HG03025 (cell line): ENCODE measurements around the gene C1S.
"Not testable (repeated sequence)": the region's sequence is repeated elsewhere in the genome, so short reads cannot be mapped to it uniquely, and the experiment has no call there.

Experiments used
- ATAC-seq: cut with Tn5 transposase; IDR thresholded peaks from one replicate; pipeline ENCODE4 v1.9.1; 2021; ENCODE audit warnings: mild to moderate bottlenecking, moderate library complexity; ENCODE audit not compliant: unreplicated experiment, low FRiP score

Gene C1S

DNA sequence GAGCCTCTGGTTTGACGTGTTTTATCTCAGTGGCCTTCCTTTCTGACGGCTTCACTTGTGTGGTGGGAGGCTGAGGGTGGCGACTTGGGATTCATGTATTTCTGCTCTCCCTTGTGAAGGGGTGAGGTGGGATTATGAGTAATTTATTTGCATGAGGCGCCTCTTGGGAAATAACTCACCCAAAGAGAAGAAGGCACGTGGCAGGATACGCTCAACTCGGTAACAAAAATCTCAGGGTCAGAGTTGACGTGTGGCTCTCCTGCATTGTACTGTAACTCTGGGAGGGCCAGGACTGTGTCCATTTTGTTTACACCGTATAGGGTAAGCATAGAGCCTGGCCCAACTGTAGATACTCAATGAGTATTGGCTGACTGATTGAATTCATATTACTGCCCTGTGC, 14.6 kb upstream of the C1S start:
- ATAC-seq = no peak

GRCh38 chr12:7046383-7047105, 14.0 kb upstream of the C1S start:
- no peak for ATAC-seq

- no peak for ATAC-seq
Measured at GRCh38 chr12:7047306-7047705, 13.2 kb upstream of the C1S start.

DNA sequence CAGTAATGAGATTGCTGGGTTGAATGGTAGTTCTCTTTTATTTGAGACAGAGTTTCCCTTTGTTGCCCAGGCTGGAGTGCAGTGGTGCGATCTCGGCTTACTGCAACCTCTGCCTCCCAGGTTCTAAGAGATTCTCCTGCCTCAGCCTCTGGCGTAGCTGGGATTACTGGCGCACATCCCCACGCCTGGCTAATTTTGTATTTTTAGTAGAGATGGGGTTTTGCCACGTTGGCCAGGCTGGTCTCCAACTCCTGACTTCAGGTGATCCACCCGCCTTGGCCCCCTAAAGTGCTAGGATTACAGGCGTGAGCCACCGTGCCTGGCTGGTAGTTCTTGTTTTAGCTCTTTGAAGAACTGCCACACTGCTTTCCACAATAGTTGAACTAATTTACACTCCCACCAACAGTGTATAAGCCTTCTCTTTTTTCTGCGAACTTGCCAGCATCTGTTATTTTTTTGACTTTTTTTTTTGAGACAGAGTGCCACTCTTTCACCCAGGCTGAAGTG, 11.0 kb upstream of the C1S start:
- ATAC-seq = not testable (repeated sequence)

GRCh38 chr12:7049973-7050372, 10.5 kb upstream of the C1S start:
- not testable (repeated sequence) for ATAC-seq

DNA sequence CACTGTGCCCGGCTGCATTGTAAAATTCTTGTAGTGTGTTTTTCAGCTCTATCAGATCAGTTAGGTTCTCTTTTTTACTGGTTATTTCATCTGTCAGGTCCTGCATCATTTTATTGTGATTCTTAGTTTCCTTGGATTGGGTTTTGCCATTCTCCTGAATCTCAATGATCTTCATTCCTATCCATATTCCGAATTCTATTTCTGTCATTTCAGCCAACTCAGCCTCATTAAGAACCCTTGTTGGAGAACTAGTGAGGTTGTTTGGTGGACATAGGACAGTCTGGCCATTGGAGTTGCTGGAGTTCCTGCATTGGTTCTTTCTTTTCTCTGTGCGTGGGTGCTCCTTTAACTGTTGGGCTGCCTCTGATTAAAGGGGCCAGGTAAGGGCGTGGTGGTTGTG, 5.6 kb upstream of the C1S start:
- ATAC-seq = no peak

DNA sequence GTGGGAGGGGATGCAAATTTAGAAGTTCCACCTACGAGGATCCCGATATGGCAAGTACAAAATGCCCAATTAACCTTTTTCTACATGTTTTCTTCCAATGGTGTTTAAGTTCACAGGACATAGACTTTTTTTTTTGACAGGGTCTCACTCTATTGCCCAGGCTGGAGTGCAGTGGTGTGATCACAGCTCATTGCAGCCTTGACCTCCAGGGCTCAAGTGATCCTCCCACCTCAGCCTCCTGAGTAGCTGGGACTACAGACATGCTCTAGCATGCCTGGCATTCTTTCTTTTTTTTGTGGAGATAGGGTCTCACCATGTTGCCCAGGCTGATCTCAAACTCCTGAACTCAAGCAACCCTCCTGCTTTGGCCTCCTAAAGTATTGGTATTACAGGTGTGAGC, 4.8 kb upstream of the C1S start:
- not testable (repeated sequence) for ATAC-seq

DNA sequence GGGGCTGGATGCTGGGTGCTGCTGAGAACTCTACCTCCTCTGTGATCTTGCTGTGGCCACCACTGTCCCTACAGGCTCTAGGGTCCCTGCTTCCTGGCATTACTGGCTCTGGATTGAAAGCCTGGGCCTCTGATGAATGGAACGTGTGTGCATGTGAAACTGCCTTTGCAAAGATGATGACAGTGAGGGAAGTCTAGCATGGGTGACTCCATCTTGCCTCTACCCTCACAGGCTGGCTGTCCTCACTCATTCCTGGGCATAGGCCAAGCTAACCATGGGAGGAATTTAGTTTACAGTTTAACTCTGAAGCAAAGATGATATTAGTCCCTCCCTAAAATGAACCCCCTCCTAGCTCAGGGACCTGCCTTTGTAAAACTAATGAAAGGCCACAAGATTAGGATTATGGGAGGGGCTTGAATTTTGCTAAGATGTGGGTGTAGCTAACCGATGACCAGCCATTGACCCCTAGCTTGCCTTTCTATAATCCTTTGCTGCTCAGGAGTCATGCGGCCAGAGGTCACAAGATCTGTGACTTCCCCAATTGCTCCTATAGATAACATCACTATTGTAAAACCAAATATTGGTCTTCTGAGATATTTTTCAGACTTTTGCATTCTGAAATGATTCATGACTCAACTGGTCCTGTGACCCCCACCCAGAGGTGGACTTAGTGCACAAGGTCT, 2.2 kb upstream of the C1S start:
- no peak for ATAC-seq

GRCh38 chr12:7058850-7059395, 1.6 kb upstream of the C1S start:
- no peak for ATAC-seq

DNA sequence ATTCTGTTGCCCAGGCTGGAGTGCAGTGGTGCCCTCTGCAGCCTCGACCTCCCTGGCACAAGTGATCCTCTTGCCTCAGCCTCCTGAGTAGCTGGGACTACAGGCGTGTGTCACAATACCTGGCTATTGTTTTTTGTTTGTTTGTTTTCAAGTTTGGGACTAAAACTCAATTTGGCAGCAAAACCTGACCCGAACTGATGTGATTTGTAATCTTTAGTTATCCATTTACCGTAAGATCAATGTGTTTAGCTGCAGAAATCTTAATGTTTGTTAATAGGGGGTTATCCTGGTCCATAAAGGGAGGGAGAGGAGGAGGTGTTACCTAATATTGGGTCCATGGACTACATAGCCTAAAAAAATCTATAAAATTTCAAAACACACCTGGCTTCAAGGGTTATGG, 738 bp upstream of the C1S start:
- ATAC-seq = no peak

DNA sequence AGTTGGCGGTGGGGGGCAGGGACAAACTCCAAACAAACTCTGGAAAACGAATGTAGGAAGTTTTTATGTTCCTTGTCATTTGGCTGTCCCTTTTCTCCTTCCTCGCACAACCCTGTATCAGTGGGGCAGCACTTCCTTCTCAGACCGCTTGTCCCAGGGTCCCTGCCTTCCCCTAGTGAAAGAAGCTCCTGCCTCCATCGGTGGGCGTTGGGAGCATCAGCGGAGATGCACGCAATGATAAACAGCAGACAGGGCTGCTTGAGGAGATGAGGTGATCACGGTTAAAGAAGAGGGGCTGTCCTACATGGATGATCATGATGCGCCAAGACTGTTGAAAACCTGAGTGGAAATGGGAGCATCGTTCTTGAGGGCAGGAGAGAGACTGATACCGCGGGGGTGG, 620 bp downstream of the C1S start:
- no peak for ATAC-seq

GRCh38 chr12:7061596-7061995, 1.1 kb downstream of the C1S start:
- ATAC-seq = no peak

GRCh38 chr12:7064516-7064915, 4.0 kb downstream of the C1S start:
- no peak for ATAC-seq

DNA sequence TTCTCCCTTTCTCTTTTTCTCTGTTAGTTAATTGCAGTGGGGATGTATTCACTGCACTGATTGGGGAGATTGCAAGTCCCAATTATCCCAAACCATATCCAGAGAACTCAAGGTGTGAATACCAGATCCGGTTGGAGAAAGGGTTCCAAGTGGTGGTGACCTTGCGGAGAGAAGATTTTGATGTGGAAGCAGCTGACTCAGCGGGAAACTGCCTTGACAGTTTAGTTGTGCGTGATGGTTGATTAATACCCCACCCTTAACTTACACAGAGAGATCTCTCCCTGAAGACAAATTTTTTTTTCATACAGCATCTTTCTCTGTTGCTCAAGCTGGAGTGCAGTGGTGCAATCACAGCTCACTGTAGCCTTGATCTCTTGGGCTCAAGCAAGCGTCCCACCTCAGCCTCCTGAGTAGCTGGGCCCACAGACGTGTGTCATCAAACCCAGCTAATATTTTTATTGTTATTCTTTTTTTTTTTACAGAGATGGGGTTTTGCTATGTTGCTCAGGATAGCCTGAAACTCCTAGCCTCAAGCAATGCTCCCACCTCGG, 4.6 kb downstream of the C1S start:
- ATAC-seq = no peak

DNA sequence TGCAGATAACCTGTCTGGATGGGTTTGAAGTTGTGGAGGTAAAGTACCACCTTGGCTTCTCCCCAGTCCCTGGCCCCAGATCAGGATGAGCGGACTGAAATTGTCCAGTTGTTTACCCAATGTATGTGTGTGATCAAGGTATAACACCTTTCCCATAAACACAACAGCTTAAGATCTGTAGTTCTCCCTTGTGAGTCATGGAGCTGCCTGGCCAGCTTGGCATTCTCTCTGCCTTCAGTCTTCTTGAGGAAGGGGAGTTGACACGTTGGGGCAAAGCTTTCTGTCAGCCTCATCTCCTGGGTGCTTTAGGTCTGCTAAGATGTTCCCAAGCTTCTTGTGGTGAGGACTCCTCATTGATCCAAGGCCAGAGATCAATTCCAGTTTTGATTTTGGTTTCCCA, 6.1 kb downstream of the C1S start:
- no peak for ATAC-seq

- ATAC-seq = no peak
Measured at GRCh38 chr12:7067096-7067495, 6.6 kb downstream of the C1S start.

DNA sequence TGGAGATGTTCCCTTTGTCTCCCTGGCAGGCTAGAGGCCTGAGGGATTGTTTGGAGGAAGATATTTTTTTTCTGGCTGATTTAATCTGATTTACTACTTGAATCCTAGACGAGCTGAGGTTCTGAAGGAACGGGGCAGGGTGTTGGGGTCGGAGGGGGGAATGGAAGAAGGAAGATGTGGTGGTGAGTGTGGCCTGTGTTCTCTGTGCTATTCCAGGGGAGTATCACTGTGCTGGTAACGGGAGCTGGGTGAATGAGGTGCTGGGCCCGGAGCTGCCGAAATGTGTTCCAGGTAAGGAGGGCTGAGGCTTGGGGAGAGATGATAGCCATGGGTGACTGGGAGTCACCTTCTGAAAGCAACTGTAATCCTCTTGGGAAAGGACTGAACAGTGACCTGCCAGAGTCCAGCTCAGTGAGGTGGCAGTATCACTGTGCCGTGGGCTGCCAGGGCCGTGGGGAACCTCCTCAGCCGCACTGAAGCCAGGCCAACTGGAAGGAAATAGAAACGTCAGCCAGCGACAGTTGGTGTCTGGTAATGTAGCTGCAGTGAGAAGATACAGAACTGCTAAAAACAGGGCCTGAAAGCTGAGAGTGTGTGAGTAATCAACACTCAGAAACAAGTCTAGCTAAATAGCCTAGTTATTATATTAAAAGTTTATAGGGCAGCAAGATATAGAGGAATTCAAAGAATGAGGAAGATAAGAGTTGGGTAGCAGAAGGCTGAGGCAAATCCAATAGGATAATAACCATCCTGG, 7.9 kb downstream of the C1S start:
- ATAC-seq = no peak

DNA sequence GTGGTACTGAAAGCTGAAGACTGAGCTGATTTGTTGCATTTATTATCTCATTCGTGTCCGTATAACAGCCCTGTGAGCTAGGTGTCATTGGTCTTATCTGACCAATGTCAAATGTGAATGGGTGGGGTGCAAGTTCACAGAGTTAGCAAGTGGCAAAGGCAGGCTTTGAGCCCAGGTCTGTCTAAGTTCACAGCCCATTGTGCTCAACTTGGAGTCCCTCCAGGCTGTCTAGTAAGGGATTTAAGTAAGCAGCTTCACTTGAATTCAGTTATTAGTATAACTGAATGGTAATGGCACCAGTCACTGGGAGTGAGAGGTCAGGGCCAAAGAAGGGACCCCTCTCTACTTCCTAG, 8.5 kb downstream of the C1S start:
- no peak for ATAC-seq

- ATAC-seq = no peak
Measured at GRCh38 chr12:7069386-7069785, 8.9 kb downstream of the C1S start.

- no peak for ATAC-seq
Measured at GRCh38 chr12:7072035-7072434, 11.5 kb downstream of the C1S start.

GRCh38 chr12:7072554-7072953, 12.0 kb downstream of the C1S start:
- no peak for ATAC-seq
